HG02798 (cell line): ENCODE results near the gene STARD8.
"Not testable (repeated sequence)": the region's sequence is repeated elsewhere in the genome, so short reads cannot be mapped to it uniquely, and the experiment has no call there.

Experiments
- ATAC-seq: cut with Tn5 transposase; IDR thresholded peaks from one replicate; pipeline ENCODE4 v1.9.1; 2021; ENCODE audit warnings: mild to moderate bottlenecking; ENCODE audit not compliant: unreplicated experiment, poor library complexity

The STARD8 gene, protein sequence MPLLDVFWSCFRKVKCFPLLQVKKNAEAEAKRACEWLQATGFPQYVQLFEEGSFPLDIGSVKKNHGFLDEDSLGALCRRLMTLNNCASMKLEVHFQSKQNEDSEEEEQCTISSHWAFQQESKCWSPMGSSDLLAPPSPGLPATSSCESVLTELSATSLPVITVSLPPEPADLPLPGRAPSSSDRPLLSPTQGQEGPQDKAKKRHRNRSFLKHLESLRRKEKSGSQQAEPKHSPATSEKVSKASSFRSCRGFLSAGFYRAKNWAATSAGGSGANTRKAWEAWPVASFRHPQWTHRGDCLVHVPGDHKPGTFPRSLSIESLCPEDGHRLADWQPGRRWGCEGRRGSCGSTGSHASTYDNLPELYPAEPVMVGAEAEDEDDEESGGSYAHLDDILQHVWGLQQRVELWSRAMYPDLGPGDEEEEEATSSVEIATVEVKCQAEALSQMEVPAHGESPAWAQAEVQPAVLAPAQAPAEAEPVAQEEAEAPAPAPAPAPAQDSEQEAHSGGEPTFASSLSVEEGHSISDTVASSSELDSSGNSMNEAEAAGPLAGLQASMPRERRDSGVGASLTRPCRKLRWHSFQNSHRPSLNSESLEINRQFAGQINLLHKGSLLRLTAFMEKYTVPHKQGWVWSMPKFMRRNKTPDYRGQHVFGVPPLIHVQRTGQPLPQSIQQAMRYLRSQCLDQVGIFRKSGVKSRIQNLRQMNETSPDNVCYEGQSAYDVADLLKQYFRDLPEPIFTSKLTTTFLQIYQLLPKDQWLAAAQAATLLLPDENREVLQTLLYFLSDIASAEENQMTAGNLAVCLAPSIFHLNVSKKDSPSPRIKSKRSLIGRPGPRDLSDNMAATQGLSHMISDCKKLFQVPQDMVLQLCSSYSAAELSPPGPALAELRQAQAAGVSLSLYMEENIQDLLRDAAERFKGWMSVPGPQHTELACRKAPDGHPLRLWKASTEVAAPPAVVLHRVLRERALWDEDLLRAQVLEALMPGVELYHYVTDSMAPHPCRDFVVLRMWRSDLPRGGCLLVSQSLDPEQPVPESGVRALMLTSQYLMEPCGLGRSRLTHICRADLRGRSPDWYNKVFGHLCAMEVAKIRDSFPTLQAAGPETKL

DNA sequence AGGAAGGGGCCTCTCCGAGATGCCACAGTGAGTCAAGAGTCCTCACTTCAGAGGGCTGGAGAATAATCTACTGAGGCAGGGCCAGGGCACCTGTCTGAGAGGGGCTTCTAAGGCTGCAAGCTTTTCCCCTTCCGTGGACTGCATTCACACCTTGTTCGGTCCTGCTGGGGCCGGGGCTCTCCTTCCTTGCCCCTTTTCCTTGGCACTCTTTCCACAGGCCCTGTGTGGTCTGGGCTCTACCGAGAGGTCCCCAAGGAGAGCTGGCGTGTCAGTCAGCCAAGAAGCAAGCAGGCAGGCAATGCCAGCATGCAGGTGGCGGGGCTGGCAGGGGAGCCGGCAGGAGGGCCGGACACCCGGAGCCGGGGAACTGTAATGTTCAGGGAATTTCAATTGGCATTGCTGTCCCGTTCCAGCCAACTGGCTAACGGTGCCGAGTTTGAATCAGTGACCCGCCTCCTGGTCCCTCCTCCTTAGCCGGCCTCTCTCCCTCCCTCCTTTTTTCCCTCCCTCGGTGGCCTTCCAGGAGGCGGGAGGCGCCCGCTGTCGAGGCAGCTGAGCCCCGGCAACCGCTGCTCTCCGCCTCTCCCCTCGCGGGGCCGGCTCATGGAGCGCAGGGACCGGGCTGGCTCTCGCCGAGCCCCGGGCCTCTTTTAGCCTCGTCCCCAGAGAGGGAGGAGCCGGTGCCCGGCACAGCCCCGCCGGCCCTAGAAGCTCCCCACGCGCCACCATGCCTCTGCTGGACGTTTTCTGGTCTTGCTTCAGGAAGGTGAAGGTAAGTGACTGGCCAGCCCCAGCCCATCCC, at the start of gene STARD8:
TSS of gene STARD8 (plus strand) at position 511 of the 802 bp plus-strand sequence. CDS start at position 728, 217 bp downstream.
- no peak for ATAC-seq

GRCh38 chrX:68598841-68599240, 48.6 kb upstream of the STARD8 start:
- ATAC-seq = no peak

GRCh38 chrX:68599256-68600152, 48.0 kb upstream of the STARD8 start:
- no peak for ATAC-seq

DNA sequence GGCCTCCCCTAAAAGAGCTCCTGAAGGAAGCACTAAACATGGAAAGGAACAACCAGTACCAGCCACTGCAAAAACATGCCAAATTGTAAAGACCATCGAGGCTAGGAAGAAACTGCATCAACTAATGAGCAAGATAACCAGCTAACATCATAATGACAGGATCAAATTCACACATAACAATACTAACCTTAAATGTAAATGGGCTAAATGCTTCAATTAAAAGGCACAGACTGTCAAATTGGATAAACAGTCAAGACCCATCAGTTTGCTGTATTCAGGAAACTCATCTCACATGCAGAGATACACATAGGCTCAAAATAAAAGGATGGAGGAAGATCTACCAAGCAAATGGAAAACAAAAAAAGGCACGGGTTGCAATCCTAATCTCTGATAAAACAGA, 43.2 kb upstream of the STARD8 start:
- ATAC-seq = not testable (repeated sequence)

DNA sequence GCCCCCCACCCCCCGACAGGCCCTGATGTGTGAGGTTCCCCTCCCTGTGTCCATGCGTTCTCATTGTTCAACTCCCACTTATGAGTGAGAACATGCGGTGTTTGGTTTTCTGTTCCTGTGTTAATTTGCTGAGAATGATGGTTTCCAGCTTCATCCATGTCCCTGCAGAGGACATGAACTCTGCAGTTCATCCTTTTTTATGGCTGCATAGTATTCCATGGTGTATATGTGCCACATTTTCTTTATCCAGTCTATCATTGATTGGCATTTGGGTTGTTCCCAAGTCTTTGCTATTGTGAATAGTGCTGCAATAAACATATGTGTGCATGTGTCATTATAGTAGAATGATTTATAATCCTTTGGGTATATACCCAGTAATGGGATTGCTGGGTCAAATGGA, 32.7 kb upstream of the STARD8 start:
- ATAC-seq = not testable (repeated sequence)

DNA sequence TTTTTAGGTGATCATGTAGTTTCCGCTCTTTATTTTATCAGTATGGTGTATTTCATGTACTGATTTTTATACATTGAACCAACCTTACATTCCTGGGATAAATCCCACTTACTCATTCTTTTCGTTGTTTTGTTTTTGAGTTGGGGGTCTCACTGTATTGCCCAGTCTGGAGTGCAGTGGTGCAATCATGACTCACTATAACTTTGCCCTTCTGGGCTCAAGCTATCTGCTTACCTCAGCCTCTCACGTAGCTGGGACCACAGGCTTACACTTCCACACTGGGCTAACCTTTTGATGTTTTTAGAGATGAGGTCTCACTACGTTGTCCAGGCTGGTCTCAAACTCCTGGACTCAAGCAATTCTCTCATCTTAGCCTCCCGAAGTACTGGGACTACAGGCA, 19.5 kb upstream of the STARD8 start:
- ATAC-seq = no peak

DNA sequence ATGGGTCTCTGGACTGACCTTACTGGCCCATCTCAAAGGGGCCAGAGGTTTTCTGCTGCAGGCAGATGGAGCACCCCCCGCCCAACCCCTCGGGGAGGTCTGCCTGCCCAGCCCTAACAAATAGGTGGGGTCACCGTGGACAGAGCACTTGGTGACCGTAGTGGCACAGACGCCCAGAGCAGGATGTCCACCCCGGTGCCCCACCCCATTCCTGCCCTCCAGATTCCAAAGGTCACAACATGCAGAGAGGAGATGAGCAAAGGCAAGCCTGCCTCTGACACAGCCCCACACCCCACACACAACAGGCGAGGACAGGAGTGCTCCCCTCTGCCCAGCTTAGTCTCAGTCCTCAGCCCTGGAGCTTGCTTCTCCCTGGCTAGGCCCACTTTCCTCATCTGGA, 17.5 kb upstream of the STARD8 start:
- ATAC-seq = not testable (repeated sequence)

GRCh38 chrX:68631336-68631735, 16.1 kb upstream of the STARD8 start:
- no peak for ATAC-seq

DNA sequence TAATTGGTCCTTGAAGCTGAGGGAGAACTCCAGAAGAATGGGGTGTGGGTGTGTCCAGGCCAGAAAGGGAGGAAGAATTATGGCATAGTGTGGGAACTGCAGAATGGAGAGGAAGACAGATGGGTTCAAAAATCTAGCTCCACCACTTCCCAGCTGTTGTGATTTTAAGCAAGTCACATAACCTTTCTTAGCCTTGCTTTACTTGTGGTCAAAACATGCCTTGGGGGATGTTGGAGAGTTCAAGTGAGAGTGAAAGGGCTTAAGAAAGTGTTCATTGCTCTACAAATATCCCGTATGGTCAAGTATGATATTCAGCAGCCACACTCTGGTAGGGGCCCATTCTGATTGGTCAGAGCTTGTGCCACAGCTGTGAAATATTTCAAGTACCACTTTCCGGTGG, 15.0 kb upstream of the STARD8 start:
- ATAC-seq = no peak

DNA sequence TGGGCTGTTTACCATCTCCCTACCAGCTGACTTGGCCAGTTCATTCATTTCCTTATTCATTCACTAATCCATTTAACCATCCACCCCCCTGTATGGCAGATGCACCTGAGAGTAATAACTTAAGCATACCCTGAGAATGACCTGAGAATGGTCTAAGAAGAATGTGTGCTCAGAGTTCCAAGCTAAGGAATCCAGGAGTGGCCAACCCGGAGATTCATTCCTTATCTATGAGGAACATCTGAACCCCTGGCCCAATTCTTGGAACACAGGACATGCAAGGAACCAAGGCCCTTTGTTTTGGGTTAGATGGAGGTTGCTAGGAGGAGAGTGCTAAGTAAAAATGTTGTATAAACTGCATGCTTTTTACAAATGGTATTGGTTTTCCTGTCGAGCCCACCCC, 13.5 kb upstream of the STARD8 start:
- no peak for ATAC-seq

- ATAC-seq = no peak
Measured at GRCh38 chrX:68634649-68635227, 12.7 kb upstream of the STARD8 start.

DNA sequence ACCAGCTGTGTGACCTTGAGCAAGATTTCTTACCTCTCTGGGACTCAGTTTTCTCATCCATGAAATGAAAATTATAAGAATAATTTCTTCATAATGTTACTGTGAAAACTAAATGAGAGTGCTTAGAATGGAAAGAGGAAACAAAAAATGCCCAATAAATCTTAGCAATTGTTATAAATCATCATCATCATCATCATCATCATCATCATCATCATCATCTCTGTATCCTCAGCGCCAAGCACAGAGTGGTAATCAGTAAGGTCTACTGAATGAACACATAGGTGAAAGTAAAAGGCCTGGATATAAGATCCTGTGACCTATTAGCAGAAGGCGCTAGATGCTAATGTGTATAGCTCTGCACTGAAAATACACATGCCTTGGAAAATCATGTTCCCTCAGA, 6.8 kb upstream of the STARD8 start:
- ATAC-seq = no peak

DNA sequence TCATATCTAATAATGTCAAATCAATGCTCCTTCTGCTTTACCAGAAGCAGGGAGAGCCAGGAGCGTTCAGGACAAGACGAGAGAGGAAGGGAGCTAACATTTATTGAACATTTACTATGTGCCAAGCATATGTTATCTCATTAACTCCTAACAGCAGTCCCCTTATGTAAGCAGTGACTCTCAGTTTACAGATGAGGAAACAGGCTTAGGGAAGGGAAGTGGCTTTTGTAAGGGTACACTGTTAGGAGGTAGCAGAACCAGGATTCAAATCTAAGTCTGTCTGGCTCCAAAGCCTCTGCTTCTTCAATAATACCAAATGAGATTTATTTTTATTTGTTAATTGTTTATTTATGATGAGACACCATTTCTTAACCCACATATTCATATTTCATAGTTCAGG, 2.6 kb upstream of the STARD8 start:
- ATAC-seq = no peak

GRCh38 chrX:68646421-68646820, 1.0 kb upstream of the STARD8 start:
- no peak for ATAC-seq

DNA sequence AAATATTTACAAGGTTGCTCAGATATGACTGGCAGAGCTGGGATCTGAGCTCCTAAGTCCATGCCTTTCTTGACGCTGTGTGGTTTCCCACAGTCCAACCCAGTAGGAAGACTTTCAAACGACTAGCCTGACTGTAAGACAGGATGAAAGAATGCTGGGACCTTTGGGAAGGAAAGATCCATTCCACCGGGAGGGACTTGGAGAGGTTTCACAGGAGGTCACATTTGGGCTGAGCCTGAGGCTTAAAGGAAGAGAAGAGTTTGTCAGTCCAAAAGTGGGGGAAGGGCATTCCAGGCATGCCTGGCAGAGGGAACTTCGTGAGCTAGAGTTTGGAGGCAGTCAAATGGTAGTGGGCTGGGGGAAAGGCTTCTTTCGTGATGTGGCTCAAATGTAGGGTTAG, 1.5 kb downstream of the STARD8 start:
- ATAC-seq = no peak

GRCh38 chrX:68650491-68650890, 3.0 kb downstream of the STARD8 start:
- no peak for ATAC-seq

DNA sequence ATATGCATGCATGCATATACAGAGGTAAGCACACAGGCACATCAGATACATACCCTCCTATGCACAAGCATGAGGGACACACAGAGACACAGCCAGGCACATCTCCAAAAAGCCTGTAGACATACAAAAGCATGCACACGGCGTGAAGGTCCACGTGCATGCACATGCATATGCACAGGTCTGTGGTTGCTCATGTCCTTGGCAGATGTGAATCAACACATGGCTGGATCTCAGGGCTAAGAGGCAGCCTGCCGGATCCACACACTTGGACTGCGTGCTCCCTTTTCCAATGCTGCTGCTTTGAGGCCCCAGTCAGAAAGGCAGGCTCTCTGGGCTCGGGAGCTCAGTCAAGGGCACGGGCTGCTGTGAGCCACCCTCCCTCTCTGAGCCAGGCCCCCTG, 3.6 kb downstream of the STARD8 start:
- ATAC-seq = no peak

GRCh38 chrX:68652326-68653170, 5.1 kb downstream of the STARD8 start:
- no peak for ATAC-seq
